ENCODE data around the gene TEX13B. TPM values are rescaled to one million over a fixed set of nuclear protein-coding genes. Genes with fewer than 3 reads are reported as not detected.

The TEX13B gene, protein sequence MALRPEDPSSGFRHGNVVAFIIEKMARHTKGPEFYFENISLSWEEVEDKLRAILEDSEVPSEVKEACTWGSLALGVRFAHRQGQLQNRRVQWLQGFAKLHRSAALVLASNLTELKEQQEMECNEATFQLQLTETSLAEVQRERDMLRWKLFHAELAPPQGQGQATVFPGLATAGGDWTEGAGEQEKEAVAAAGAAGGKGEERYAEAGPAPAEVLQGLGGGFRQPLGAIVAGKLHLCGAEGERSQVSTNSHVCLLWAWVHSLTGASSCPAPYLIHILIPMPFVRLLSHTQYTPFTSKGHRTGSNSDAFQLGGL
- total RNA-seq, result not detected in 2 replicates

DNA sequence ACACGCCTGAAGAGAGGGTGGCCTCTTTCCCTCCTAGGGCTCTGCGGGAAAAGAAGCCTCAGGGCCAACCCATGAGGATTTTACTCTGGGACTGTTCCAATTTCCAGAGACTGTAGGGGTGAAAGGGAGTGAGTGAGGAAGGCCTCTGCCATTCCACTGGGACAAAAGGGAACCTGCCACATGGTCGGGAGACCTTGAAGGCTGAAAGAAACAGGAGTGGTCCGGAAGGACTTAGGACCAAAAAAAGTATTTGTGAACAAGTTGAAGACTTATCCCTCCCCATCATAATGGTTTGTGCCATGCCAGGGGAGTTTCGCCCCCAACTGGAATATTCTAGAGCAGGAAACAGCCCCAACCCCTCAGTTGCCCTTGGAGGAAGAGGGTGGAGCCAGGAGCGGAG, at the start of gene TEX13B:
TSS of gene TEX13B (minus strand) at position 15 of the 400 bp plus-strand sequence. CDS start 243 bp downstream, outside the sequence.
- no peaks in the 10 kb centered on the region for H3K9me3 Mint-ChIP-seq
- no peak within 1 kb of the TSS for H3K4me3 Mint-ChIP-seq
- no peaks in the 10 kb centered on the region for H3K4me1 Mint-ChIP-seq (ENCODE audit: low read depth)
- intact Hi-C loops (cut with micrococcal nuclease), result no loop called here
- peaks cover 2% of the 10 kb centered on the region for H3K27me3 Mint-ChIP-seq (ENCODE audit: insufficient read depth)
- H3K36me3 Mint-ChIP-seq (ENCODE audit: low read depth), result no peaks in the 10 kb centered on the region
- DNase-seq (ENCODE audit: low spot score), result no peak
- no peak within 1 kb of the TSS for H3K27ac Mint-ChIP-seq

DNA sequence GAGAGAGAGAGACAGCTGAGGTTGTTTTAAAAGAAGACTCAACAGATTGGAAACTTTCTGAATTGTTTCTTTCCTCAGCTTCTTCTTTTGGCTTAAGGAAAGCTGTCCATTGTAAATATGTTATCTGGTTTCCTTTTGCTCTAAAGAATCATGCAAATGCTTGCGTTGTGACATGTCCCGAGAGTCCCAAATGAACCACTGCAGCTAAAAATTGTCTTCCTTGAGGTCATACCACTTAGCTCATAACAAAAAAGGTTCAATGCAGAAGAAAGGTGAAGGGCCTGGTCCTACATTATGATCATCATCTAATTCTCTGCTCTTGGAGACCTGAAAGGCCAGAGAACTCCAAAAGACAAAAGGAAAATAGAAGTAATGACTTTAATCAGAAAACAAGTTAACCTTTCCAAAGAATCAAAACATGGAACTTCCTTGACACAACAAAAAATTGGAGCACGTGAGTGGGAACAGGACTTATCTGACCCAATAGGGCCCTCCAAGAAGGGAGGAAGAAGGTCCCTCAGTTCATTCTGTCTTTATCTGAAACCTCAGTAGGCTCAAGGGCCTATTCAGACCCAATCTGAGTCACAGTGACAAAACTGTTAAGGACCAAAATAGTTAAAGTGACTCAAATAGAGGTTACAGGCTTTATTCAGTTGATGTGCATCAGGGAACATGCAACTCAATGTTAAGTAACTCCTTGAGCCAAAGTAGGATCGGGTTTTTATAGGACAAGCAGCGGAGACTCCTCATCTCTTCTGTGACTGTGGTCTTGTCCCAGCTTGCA, 48.0 kb upstream of the TEX13B start:
- Mint-ChIP-seq H3K4me1 (ENCODE audit: low read depth) (no peaks in the 10 kb centered on the region), H3K27ac (no peak overlapping the region), H3K4me3 (no peak overlapping the region), H3K9me3 (no peaks in the 10 kb centered on the region), H3K27me3 (ENCODE audit: insufficient read depth) (peaks cover 2% of the 10 kb centered on the region), H3K36me3 (ENCODE audit: low read depth) (no peaks in the 10 kb centered on the region)
- no peak for DNase-seq (ENCODE audit: low spot score)
- intact Hi-C loops (cut with micrococcal nuclease), result no loop called here

DNA sequence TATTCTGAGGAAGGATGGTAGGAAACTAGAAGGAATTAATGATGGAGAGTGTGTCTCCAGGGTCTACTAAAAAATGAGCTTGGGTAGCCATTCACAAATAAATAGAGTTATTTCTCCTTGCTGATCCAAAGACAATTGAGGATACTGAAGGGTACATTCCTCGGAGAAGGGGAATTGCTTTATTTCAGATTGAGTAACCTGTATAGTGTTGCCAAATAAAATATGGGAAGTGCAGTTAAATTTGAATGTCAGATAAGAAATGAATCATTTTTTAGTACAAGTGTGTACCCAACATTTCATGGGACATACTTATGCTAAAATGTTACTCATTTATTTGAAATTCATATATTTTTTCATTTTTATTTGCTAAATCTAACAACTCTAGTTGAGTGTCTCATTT, 46.7 kb upstream of the TEX13B start:
- intact Hi-C loops (cut with micrococcal nuclease), result no loop called here
- H3K4me3 Mint-ChIP-seq, result no peak overlapping the region
- H3K36me3 Mint-ChIP-seq (ENCODE audit: low read depth), result no peaks in the 10 kb centered on the region
- no peaks in the 10 kb centered on the region for H3K9me3 Mint-ChIP-seq
- no peaks in the 10 kb centered on the region for H3K4me1 Mint-ChIP-seq (ENCODE audit: low read depth)
- H3K27me3 Mint-ChIP-seq (ENCODE audit: insufficient read depth), result peaks cover 2% of the 10 kb centered on the region
- DNase-seq (ENCODE audit: low spot score), result no peak
- no peak overlapping the region for H3K27ac Mint-ChIP-seq

DNA sequence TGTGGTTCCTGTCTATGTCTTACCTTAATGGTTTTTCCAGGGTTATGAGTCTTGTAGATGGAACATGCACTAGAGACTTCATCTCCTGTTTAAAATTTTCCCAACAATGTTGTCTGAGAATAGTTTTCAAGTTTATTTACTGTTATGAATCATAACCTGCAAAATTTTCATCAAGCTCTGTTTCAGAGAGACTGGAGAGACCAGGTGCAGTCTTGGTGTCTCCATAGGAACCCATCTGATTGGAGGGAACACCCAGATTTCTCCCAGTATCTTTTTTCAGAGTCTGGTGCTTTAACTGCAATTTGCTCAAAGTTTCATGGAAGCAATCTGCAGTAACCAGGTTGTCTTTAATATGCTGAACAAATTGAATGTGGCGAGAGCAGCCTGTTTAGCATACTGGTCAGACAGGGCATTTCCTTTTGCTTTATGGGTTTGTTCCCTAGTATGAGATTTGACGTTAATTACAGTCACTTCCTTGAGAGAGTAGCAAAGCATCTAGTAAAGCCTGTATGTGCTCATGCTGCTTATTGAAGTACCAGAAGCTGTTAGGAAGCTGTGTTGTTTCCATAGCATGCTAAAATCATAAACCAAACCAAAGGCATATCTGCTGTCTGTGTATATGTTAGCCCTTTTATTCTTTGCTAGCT, 43.9 kb upstream of the TEX13B start:
- H3K27ac Mint-ChIP-seq, result no peak overlapping the region
- intact Hi-C loops (cut with micrococcal nuclease), result no loop called here
- H3K4me1 Mint-ChIP-seq (ENCODE audit: low read depth), result peaks cover 11% of the 10 kb centered on the region

DNA sequence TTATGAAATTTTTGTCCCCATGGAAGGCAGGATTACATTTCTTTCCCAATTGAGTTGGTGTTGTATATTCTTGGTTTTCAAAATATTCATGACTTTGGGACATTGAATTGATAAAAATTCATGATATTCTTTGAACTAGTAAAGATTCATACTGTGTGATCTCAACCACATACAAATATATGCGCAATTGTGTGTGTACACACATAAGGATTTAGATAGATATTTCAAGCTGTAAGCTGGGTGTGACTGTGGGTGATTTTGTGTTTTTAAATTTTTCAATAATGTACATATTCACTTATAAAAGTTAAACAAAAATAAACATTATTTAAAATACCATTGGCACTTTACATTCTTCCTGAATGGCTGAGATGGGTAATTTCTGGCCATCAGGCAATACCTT, 43.2 kb upstream of the TEX13B start:
- Mint-ChIP-seq H3K9me3 (no peaks in the 10 kb centered on the region), H3K4me1 (ENCODE audit: low read depth) (peaks cover 15% of the 10 kb centered on the region), H3K4me3 (no peak overlapping the region), H3K36me3 (ENCODE audit: low read depth) (peaks cover 2% of the 10 kb centered on the region), H3K27me3 (ENCODE audit: insufficient read depth) (no peaks in the 10 kb centered on the region), H3K27ac (no peak overlapping the region)
- intact Hi-C loops (cut with micrococcal nuclease), result no loop called here
- no peak for DNase-seq (ENCODE audit: low spot score)

More for the DNA sequence above, 43.9 kb upstream of the TEX13B start:
- DNase-seq (ENCODE audit: low spot score), result no peak
- H3K36me3 Mint-ChIP-seq (ENCODE audit: low read depth), result peaks cover 2% of the 10 kb centered on the region
- no peaks in the 10 kb centered on the region for H3K27me3 Mint-ChIP-seq (ENCODE audit: insufficient read depth)
- H3K4me3 Mint-ChIP-seq, result no peak overlapping the region
- H3K9me3 Mint-ChIP-seq, result no peaks in the 10 kb centered on the region

DNA sequence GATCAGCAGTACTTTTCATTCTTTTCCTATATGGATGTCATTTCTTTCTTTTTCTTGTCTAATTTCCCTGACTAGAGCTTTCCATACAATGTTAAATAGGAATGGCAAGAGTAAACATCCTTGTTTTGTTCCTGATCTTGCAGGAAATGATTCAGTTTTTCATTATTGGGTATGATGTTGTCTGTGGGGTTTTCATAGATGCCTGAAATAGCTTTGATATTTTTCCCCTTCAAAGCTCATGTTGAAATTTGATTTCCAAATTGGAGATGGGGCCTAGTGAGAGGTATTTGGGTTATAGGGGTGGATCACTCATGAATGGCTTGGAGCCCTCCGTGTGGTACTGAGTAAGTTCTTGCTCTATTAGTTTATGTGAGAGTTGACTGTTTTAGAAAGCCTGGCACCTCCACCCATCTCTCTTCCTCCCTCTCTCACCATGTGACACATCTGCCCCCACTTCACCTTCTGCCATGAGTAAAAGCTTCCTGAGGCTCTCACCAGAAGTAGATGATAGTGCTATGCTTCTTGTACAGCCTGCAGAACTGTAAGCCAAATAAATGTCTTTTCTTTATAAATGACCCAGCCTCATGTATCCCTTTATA, 40.4 kb upstream of the TEX13B start:
- intact Hi-C loops (cut with micrococcal nuclease), result no loop called here
- Mint-ChIP-seq H3K27me3 (ENCODE audit: insufficient read depth) (no peaks in the 10 kb centered on the region), H3K4me3 (no peak overlapping the region), H3K4me1 (ENCODE audit: low read depth) (peaks cover 34% of the 10 kb centered on the region), H3K9me3 (no peaks in the 10 kb centered on the region), H3K36me3 (ENCODE audit: low read depth) (peaks cover 2% of the 10 kb centered on the region), H3K27ac (no peak overlapping the region)
- DNase-seq (ENCODE audit: low spot score), result no peak

DNA sequence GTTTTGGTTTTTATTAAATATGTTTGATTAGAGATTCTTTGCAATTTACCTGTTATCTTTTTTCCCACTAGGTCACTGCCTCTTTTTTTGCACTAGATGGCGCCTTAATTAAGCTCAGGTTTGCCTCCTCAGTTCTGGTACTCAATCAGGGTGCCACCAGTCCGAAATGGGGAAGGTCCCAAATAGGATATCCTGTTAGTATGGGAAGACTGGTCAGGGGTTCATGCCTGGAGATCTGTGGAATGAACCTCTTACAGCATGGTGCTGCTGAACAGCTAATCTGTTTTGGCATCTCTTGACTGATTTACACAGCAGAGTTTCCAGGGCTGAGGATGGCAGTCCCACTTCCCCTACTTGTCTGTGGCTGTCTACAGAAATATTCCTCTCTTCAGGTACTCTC, 38.5 kb upstream of the TEX13B start:
- no peaks in the 10 kb centered on the region for H3K27me3 Mint-ChIP-seq (ENCODE audit: insufficient read depth)
- peaks cover 34% of the 10 kb centered on the region for H3K4me1 Mint-ChIP-seq (ENCODE audit: low read depth)
- H3K36me3 Mint-ChIP-seq (ENCODE audit: low read depth), result peaks cover 2% of the 10 kb centered on the region
- H3K4me3 Mint-ChIP-seq, result no peak overlapping the region
- peak overlapping the region; percentile 12 for H3K27ac Mint-ChIP-seq
- DNase-seq (ENCODE audit: low spot score), result no peak
- no peaks in the 10 kb centered on the region for H3K9me3 Mint-ChIP-seq
- intact Hi-C loops (cut with micrococcal nuclease), result loop anchor here (1.0 kb wide), 1 partner anchor 52 kb away; no protein-coding TSS in a partner anchor

DNA sequence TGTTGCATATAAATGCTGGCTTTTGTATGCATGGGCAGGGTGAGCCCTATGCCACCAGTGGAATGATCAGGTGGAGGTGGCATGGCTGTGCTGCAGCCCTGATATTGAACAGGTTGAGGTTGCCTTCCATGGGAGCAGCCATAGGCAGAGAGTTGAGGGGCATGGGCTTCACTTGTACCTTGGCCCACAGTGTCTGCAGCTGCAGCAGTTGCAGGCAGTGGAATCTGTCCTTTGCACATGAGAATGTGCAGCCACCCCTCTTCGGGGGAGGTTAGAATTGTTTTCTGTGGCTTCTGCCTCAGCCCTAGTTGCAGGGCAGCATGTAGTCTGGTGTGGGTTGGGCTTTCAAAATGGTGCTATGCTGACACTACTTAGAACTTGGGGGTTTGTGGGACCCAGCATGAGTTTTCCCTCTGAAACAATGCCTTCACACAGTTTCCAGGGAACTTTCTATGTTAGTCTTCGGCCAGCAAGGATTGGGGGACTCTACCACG, 37.3 kb upstream of the TEX13B start:
- no peaks in the 10 kb centered on the region for H3K9me3 Mint-ChIP-seq
- no peak for DNase-seq (ENCODE audit: low spot score)
- peaks cover 34% of the 10 kb centered on the region for H3K4me1 Mint-ChIP-seq (ENCODE audit: low read depth)
- intact Hi-C loops (cut with micrococcal nuclease), result no loop called here
- H3K36me3 Mint-ChIP-seq (ENCODE audit: low read depth), result peaks cover 2% of the 10 kb centered on the region
- no peak overlapping the region for H3K27ac Mint-ChIP-seq
- H3K27me3 Mint-ChIP-seq (ENCODE audit: insufficient read depth), result no peaks in the 10 kb centered on the region
- H3K4me3 Mint-ChIP-seq, result peak overlapping the region; percentile 20

DNA sequence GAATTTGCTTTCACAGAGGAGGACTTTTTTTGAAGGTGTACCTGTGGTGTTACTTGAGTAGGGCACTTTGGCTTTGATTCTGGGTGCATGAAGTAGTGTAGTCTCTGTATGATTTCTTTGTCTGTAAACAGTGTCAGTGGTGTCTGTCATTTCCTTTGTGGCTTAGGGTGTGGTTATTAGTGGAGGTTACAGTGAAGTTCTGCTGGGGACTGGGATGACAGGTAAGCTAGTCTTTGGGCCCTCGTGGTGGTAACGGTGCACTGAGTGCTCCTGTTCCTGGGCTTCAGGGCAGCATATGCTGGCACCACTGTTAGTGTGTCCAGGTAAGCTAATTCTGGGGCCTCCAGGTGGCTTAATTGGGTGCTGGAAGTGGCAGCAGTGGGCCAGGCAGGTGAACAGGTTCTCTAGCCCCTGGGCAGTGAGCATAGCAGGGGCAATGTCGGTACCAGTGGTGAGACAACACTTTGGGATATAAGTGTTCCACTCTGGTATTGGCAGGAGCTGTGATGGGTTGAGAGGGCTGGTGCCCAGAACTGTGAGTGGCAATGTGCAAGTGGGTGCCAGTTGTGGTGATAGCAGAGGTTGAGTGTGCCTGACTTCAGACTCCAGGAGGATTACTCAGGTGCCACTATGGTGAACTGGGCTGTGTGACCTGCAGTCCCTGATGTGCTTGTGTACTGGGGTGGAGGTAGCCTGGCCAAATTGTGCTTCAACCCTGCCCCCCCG, 36.6 kb upstream of the TEX13B start:
- Mint-ChIP-seq H3K9me3 (no peaks in the 10 kb centered on the region), H3K4me3 (peak overlapping the region; percentile 20), H3K36me3 (ENCODE audit: low read depth) (peaks cover 2% of the 10 kb centered on the region), H3K27me3 (ENCODE audit: insufficient read depth) (peaks cover 3% of the 10 kb centered on the region), H3K4me1 (ENCODE audit: low read depth) (peaks cover 34% of the 10 kb centered on the region), H3K27ac (no peak overlapping the region)
- peak; percentile 18 for DNase-seq (ENCODE audit: low spot score)
- intact Hi-C loops (cut with micrococcal nuclease), result no loop called here

DNA sequence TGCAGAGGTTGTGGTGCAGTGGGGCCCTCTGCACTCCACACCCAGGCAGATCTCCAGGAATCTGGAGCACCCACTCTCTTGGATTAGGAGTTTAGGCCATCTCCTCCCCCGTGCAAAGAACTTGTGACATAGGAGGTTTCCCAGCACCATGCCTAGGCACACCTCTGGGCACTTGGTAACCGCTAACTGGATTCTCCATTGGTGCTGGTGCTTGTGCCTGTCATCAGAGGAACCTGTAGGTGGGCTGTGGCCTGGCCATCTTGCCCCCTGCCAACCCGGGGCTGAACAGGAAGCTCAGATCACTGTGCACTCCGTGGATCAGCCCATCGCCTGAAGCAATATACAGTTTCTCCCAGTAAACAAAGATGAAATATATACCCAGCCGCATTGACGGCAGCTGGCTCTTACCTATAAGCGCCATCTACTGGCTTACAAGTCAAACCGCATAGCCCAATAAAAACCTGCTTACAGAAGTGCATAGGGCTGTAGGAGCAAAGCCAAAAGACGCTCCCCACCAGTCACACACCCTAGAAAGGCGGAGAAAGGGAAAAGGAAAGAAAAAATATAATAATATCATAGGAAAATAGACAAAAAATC, 19.1 kb upstream of the TEX13B start:
- Mint-ChIP-seq H3K36me3 (ENCODE audit: low read depth) (no peaks in the 10 kb centered on the region), H3K4me1 (ENCODE audit: low read depth) (no peaks in the 10 kb centered on the region), H3K27me3 (ENCODE audit: insufficient read depth) (peaks cover 4% of the 10 kb centered on the region), H3K9me3 (peaks cover 3% of the 10 kb centered on the region), H3K27ac (no peak overlapping the region), H3K4me3 (no peak overlapping the region)
- no peak for DNase-seq (ENCODE audit: low spot score)
- intact Hi-C loops (cut with micrococcal nuclease), result loop anchor here (1.0 to 5.0 kb wide), 2 partner anchors 71 to 344 kb away; no protein-coding TSS in a partner anchor

DNA sequence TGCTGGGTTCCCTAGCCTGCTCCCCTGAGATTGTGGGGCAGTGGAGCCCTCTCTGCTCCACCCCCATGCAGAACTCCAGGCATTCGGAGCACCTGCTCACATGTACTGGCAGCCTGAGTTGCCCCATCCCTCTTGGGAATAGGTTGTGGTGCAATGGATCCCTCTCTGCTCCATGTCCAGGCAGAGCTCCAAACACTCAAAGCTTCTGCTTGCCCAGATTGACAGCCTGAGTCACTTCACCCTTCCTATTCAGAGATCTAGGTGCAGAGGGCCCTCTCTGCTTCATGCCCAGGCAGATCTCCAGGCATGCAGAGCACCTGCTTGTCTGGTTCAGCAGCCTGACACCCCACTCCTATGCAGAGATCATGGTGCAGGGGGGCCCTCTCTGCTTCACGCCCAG, 18.6 kb upstream of the TEX13B start:
- no peaks in the 10 kb centered on the region for H3K36me3 Mint-ChIP-seq (ENCODE audit: low read depth)
- DNase-seq (ENCODE audit: low spot score), result no peak
- no peak overlapping the region for H3K4me3 Mint-ChIP-seq
- no peaks in the 10 kb centered on the region for H3K4me1 Mint-ChIP-seq (ENCODE audit: low read depth)
- intact Hi-C loops (cut with micrococcal nuclease), result loop anchor here (1.0 to 5.0 kb wide), 2 partner anchors 72 to 343 kb away; no protein-coding TSS in a partner anchor
- H3K27ac Mint-ChIP-seq, result no peak overlapping the region
- H3K9me3 Mint-ChIP-seq, result peaks cover 3% of the 10 kb centered on the region
- H3K27me3 Mint-ChIP-seq (ENCODE audit: insufficient read depth), result peaks cover 4% of the 10 kb centered on the region

DNA sequence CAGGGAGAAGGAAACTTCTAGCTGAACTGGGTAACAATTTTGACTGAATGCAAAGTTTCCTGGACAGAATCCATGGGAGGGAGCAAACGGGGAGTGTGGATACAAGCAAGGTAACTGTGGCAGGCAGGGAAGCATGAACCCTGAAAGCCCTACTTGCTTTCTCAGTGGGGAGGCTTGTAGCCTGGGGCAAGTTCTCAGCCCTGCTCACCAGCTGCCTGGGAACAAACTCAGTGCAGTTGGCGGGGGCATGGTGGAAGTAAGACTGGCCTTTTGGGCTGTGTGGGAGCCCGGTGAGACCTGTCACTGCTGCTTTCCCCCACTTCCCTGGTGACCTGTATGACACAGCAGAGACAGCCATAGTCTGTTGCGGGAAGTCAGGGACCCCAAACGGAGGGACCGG, 14.0 kb upstream of the TEX13B start:
- H3K9me3 Mint-ChIP-seq, result peaks cover 3% of the 10 kb centered on the region
- no peaks in the 10 kb centered on the region for H3K27me3 Mint-ChIP-seq (ENCODE audit: insufficient read depth)
- H3K36me3 Mint-ChIP-seq (ENCODE audit: low read depth), result no peaks in the 10 kb centered on the region
- no peak for DNase-seq (ENCODE audit: low spot score)
- no peaks in the 10 kb centered on the region for H3K4me1 Mint-ChIP-seq (ENCODE audit: low read depth)
- H3K27ac Mint-ChIP-seq, result no peak overlapping the region
- intact Hi-C loops (cut with micrococcal nuclease), result no loop called here
- H3K4me3 Mint-ChIP-seq, result no peak overlapping the region
